Stomach (tissue), 4 donors: ENCODE results near the gene PPP2CA.

ENCODE experiments used
- CTCF ChIP-seq, 7 experiments: fragments of 450-650 bp in 4 of 7; fragments of 200-600 bp in 3 of 7; sonication (generic) in 3 of 7; IDR thresholded peaks; one replicate each; pipeline ENCODE4 v1.5.1; 2016 to 2019; ENCODE audit warnings: antibody characterized with exemption in 7 of 7, control low read depth in 2 of 7, mild to moderate bottlenecking in 1 of 7
- EP300 ChIP-seq: sonication (generic); formaldehyde crosslinking; IDR thresholded peaks from one replicate; pipeline ENCODE4 v1.6.1; 2017; ENCODE audit warnings: antibody characterized with exemption
- POLR2A ChIP-seq, 4 donors: fragments of 450-650 bp; IDR thresholded peaks; one replicate each; pipeline ENCODE4 v1.6.1; 2016; ENCODE audit warnings: antibody characterized with exemption in 4 of 4, control low read depth in 2 of 4, mild to moderate bottlenecking in 1 of 4, moderate library complexity in 1 of 4

GRCh38 chr5:134267366-134268018 lies 41.6 kb upstream of the PPP2CA start:
- TF ChIP-seq CTCF (IDR thresholded peaks at IDR 0.05), result no peak
- TF ChIP-seq POLR2A (IDR thresholded peaks at IDR 0.05), result no peak
- TF ChIP-seq EP300, result no peak
